Measurements from ENCODE around the gene MARVELD2. TPM values are rescaled to one million over a fixed set of nuclear protein-coding genes. Genes with fewer than 3 reads are reported as not detected.
A peak's percentile ranks its signal among the peaks of the same experiment; 100 is the strongest.
"Not testable (repeated sequence)": the region's sequence is repeated elsewhere in the genome, so short reads cannot be mapped to it uniquely, and the experiment has no call there.

MARVELD2 gene
- total RNA-seq, 4 donors from 2014 or later = 14.7 to 48.7 (median 30.7) TPM

DNA sequence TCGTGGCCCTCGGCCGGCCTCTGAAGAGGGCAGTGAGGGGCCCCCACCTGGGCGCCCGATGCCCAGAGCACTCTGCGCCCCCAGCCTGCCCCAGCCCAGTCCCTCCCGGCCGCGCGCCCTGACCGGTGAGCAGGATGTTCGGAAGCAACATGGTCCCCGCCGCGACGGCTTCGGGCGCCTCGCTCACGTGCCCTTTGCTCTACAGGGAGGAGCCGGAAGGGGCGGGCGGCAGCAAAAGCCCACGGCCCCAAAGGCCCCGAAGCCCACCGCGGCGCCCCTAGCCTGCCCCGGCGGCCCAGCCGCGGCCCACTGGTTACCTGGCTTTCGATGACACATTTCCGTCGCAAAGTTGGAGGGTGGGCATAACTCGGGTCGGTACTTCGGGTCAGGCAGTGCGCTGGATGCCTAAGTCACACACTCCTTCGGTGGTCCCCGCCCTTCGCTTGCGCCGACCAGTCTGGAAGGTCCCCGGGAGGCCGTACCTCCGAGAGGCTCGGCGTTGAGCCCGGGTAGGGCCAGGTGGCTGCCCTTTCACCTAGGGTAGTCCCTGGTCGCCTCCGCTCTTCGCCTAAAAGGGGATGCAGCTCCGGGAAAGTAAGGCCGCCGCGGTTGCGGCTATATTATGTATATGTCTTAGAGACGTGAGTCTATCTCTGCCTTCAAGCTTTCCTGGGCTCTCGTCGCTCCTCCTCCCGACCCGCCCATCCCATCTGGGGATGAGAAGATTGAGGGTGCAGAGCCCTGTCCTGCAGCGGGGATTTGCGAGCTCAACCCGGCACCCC, 45.4 kb upstream of the MARVELD2 start, which contains the start of the genes AK6, RAD17 and TAF9:
Gene AK6, minus strand, starts transcription at position 181 of the 782 bp plus-strand sequence. Its CDS starts 30 bp downstream, at position 151.
Gene RAD17, plus strand, starts transcription at position 479 of the 782 bp plus-strand sequence. CDS start 2,391 bp downstream, outside the sequence.
Gene TAF9, minus strand, starts transcription at position 181 of the 782 bp plus-strand sequence. CDS start 3,783 bp downstream, outside the sequence.
- Histone ChIP-seq H3K27me3 (no peaks in the 10 kb centered on the region), H3K27ac (peak within 1 kb of the TSS; percentile 91 to 98 (median 94)), H3K4me1 (peaks cover 17 to 37% (median 27%) of the 10 kb centered on the region in 4 donors), H3K36me3 (peaks cover 0 to 3% (median under 1%) of the 10 kb centered on the region in 4 donors), H3K9me3 (no peaks in the 10 kb centered on the region), H3K4me3 (peak within 1 kb of the TSS; percentile 71 to 88 (median 82))
- WGBS, 2 donors (ENCODE audit: low coverage in 1 of 2) = 0 to 1% methylated on average over 4 to 61 of the region's 66 CpGs
- in situ Hi-C loops (cut with MboI; ENCODE audit: low pct_ligation_motif_present in 1 of 4, low pct_unique_long_range_greater_than_20kb in 1 of 4, low sequenced_read_pairs in 3 of 4) = no loop called here
- peak; percentile 94 for DNase-seq
- TF ChIP-seq EP300 (IDR thresholded peaks at IDR 0.05; ENCODE audit: low read depth) (no peak), POLR2AphosphoS5 (IDR thresholded peaks at IDR 0.05) (peak; percentile 55 to 91 (median 90)), POLR2A (IDR thresholded peaks at IDR 0.05) (peak; percentile 82)
- TF ChIP-seq, protein P1, sequence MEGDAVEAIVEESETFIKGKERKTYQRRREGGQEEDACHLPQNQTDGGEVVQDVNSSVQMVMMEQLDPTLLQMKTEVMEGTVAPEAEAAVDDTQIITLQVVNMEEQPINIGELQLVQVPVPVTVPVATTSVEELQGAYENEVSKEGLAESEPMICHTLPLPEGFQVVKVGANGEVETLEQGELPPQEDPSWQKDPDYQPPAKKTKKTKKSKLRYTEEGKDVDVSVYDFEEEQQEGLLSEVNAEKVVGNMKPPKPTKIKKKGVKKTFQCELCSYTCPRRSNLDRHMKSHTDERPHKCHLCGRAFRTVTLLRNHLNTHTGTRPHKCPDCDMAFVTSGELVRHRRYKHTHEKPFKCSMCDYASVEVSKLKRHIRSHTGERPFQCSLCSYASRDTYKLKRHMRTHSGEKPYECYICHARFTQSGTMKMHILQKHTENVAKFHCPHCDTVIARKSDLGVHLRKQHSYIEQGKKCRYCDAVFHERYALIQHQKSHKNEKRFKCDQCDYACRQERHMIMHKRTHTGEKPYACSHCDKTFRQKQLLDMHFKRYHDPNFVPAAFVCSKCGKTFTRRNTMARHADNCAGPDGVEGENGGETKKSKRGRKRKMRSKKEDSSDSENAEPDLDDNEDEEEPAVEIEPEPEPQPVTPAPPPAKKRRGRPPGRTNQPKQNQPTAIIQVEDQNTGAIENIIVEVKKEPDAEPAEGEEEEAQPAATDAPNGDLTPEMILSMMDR (IDR thresholded peaks at IDR 0.05) = no peak
- intact Hi-C loops (cut with DNase I; ENCODE audit: low total_unique reads) = no loop called here

DNA sequence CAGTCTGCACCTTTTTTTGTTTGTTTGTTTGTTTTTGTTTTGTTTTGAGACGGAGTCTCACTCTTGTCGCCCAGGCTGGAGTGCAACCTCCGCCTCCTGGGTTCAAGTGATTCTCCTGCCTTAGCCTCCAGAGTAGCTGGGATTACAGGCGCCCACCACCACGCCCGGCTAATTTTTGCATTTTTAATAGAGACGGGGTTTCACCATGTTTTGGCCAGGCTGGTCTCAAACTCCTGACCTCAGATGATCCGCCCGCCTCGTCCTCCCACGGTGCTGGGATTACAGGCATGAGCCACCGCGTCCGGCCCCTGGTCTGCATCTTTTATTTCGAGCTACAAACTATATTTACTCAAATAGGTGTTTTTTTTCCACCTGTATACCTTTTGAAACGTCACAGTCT, 44.6 kb upstream of the MARVELD2 start:
- H3K36me3 ChIP-seq; in situ Hi-C loops (cut with MboI; ENCODE audit: low pct_ligation_motif_present in 1 of 4, low pct_unique_long_range_greater_than_20kb in 1 of 4, low sequenced_read_pairs in 3 of 4); intact Hi-C loops (cut with DNase I; ENCODE audit: low total_unique reads); H3K9me3 ChIP-seq; H3K27me3 ChIP-seq: not testable (repeated sequence)
- peak overlapping the region; percentile 71 to 88 (median 82) for H3K4me3 ChIP-seq
- H3K27ac ChIP-seq = peak overlapping the region; percentile 91 to 98 (median 94)
- 0 to 1% methylated on average over 7 to 16 of the region's 16 CpGs for WGBS, 2 donors (ENCODE audit: low coverage in 1 of 2)
- DNase-seq = peak; percentile 11
- H3K4me1 ChIP-seq = peaks cover 17 to 37% (median 27%) of the 10 kb centered on the region in 4 donors

GRCh38 chr5:69372394-69372793, 42.5 kb upstream of the MARVELD2 start:
- 97 to 100% methylated on average over 2 to 5 of the region's 5 CpGs for WGBS, 2 donors (ENCODE audit: low coverage in 1 of 2)
- Histone ChIP-seq H3K4me3 (no peak overlapping the region), H3K36me3 (peaks cover 0 to 16% (median 2%) of the 10 kb centered on the region in 4 donors), H3K27me3 (no peaks in the 10 kb centered on the region), H3K27ac (no peak overlapping the region), H3K9me3 (no peaks in the 10 kb centered on the region), H3K4me1 (peaks cover 17 to 35% (median 26%) of the 10 kb centered on the region in 4 donors)
- TF ChIP-seq, protein P1 (IDR thresholded peaks at IDR 0.05) = no peak
- TF ChIP-seq POLR2AphosphoS5 (IDR thresholded peaks at IDR 0.05) = no peak
- TF ChIP-seq POLR2A (IDR thresholded peaks at IDR 0.05) = no peak
- no peak for TF ChIP-seq EP300 (IDR thresholded peaks at IDR 0.05; ENCODE audit: low read depth)
- in situ Hi-C loops (cut with MboI; ENCODE audit: low pct_ligation_motif_present in 1 of 4, low pct_unique_long_range_greater_than_20kb in 1 of 4, low sequenced_read_pairs in 3 of 4) = no loop called here
- intact Hi-C loops (cut with DNase I; ENCODE audit: low total_unique reads) = no loop called here
- no peak for DNase-seq

DNA sequence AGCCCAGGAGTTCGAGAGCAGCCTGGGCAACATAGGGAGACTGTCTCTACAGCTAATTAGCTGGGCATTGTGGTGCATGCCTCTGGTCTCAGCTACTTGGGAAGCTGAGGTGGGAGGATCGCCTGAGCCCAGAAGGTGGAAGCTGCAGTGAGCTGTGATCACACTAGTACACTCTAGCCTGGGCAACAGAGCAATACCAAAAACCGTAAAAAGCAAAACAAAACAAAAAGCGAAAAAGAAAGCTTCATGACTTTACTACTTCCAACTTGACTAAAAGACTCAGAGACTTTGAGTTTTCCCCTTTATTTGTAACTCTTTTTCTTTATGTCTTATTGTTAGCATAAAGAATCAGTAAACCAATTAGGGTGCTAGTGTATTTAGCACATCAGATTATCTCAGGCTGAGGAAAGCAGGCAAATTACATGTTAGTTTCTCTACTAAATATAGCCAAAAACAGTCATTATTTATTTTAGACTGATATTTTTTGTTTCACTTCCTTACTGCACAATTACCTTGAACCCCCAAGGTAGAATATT, 39.9 kb upstream of the MARVELD2 start:
- DNase-seq = no peak

More for the DNA sequence above, 39.9 kb upstream of the MARVELD2 start:
- TF ChIP-seq, protein P1 (IDR thresholded peaks at IDR 0.05) = no peak
- TF ChIP-seq EP300 (IDR thresholded peaks at IDR 0.05; ENCODE audit: low read depth) = no peak
- TF ChIP-seq POLR2A (IDR thresholded peaks at IDR 0.05) = no peak
- no peak for TF ChIP-seq POLR2AphosphoS5 (IDR thresholded peaks at IDR 0.05)
- no peaks in the 10 kb centered on the region for H3K9me3 ChIP-seq
- H3K27me3 ChIP-seq = no peaks in the 10 kb centered on the region
- H3K4me3 ChIP-seq = no peak overlapping the region
- H3K36me3 ChIP-seq = peaks cover 0 to 16% (median 2%) of the 10 kb centered on the region in 4 donors
- H3K27ac ChIP-seq = no peak overlapping the region
- intact Hi-C loops (cut with DNase I; ENCODE audit: low total_unique reads) = no loop called here
- WGBS, 2 donors (ENCODE audit: low coverage in 1 of 2) = 88 to 90% methylated on average over 3 to 4 of the region's 4 CpGs
- H3K4me1 ChIP-seq = peaks cover 5 to 23% (median 16%) of the 10 kb centered on the region in 4 donors
- in situ Hi-C loops (cut with MboI; ENCODE audit: low pct_ligation_motif_present in 1 of 4, low pct_unique_long_range_greater_than_20kb in 1 of 4, low sequenced_read_pairs in 3 of 4) = no loop called here
